ENCODE data around the gene CFHR4. TPM values are rescaled to one million over a fixed set of nuclear protein-coding genes. Genes with fewer than 3 reads are reported as not detected.

The CFHR4 gene
- total and polyA plus RNA-seq, 10 donors = 0.32 to 0.40 TPM; not detected in 8

DNA sequence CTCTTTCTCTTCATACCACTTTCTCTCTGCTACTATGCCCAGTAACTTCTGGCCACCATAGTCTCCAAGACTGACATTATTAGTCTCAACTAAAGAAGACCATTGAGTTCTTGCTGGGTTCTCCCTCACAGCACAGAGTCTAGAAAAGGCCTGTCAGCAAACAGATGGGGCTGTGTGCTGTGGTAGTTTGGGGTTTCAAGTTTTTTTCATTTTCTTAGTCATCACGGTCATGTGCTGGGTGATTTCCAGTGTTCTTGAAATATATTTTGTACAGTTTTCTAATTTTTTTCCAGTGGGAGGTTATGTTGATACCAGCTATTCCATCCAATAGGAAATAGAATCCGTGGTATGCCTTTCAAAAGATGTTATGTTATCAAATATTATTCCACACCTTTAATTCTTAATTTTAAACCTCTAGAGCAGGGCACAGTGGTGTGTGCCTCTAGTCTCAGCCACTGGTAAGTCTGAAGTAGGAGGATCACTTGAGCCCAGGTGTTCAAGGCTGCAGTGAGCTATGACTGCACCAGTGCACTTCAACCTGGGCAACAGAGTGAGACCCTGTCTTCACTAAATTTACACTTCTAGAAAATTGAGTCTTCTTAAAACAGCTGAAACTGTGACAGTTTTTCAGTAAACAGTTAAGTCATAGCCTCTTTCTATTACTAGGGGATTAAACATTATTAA, 64.0 kb downstream of the CFHR4 start:
- intact Hi-C loops (cut with DNase I; ENCODE audit: low total_unique reads) = no loop called here
- TF ChIP-seq POLR2AphosphoS5 (IDR thresholded peaks at IDR 0.05) (no peak), POLR2A (IDR thresholded peaks at IDR 0.05) (no peak)
- TF ChIP-seq, protein P1, sequence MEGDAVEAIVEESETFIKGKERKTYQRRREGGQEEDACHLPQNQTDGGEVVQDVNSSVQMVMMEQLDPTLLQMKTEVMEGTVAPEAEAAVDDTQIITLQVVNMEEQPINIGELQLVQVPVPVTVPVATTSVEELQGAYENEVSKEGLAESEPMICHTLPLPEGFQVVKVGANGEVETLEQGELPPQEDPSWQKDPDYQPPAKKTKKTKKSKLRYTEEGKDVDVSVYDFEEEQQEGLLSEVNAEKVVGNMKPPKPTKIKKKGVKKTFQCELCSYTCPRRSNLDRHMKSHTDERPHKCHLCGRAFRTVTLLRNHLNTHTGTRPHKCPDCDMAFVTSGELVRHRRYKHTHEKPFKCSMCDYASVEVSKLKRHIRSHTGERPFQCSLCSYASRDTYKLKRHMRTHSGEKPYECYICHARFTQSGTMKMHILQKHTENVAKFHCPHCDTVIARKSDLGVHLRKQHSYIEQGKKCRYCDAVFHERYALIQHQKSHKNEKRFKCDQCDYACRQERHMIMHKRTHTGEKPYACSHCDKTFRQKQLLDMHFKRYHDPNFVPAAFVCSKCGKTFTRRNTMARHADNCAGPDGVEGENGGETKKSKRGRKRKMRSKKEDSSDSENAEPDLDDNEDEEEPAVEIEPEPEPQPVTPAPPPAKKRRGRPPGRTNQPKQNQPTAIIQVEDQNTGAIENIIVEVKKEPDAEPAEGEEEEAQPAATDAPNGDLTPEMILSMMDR (IDR thresholded peaks at IDR 0.05 in 8 of 11, conservative IDR thresholded peaks at IDR 0.05 in 3 of 11) = no peak
- Histone ChIP-seq H3K36me3 (no peaks in the 10 kb centered on the region), H3K27me3 (replicated peaks in 1 of 7) (no peaks in the 10 kb centered on the region), H3K4me1 (no peaks in the 10 kb centered on the region), H3K27ac (no peak overlapping the region), H3K4me3 (no peak overlapping the region), H3K9me3 (peaks cover 0 to 10% (median 0%) of the 10 kb centered on the region in 8 donors)
- no peak for DNase-seq
- 70 to 73% (median 71%) methylated on average over 2 of the region's 2 CpGs for WGBS, 5 donors

DNA sequence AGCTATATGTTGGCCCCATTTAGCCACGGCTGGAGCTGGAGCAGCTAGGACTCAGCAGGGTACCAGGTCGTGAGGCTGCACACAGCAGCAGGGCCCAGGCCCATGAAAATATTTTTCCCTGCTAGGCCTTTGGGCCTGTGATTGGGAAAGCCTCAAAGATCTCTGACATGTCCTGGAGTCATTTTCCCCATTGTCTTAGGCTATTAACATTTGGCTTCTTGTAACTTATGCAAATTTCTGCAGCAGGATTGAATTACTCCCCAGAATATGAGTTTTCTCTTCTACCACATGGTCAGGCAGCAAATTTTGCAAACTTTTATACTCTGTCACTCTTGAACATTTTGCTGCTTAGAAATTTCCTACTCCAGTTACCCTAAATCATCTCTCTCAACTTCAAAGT, 66.9 kb downstream of the CFHR4 start:
- peaks cover 0 to 10% (median 0%) of the 10 kb centered on the region in 8 donors for H3K9me3 ChIP-seq
- TF ChIP-seq, protein P1 (IDR thresholded peaks at IDR 0.05 in 8 of 11, conservative IDR thresholded peaks at IDR 0.05 in 3 of 11) = no peak
- TF ChIP-seq POLR2AphosphoS5 (IDR thresholded peaks at IDR 0.05) (no peak), POLR2A (IDR thresholded peaks at IDR 0.05) (no peak)
- WGBS, 5 donors = 56 to 86% (median 77%) methylated on average over 2 of the region's 2 CpGs
- H3K36me3 ChIP-seq = no peaks in the 10 kb centered on the region
- DNase-seq = no peak
- no peak overlapping the region for H3K27ac ChIP-seq
- H3K27me3 ChIP-seq (replicated peaks in 1 of 7) = no peaks in the 10 kb centered on the region
- H3K4me3 ChIP-seq = no peak overlapping the region
- no peaks in the 10 kb centered on the region for H3K4me1 ChIP-seq
- intact Hi-C loops (cut with DNase I; ENCODE audit: low total_unique reads) = no loop called here

DNA sequence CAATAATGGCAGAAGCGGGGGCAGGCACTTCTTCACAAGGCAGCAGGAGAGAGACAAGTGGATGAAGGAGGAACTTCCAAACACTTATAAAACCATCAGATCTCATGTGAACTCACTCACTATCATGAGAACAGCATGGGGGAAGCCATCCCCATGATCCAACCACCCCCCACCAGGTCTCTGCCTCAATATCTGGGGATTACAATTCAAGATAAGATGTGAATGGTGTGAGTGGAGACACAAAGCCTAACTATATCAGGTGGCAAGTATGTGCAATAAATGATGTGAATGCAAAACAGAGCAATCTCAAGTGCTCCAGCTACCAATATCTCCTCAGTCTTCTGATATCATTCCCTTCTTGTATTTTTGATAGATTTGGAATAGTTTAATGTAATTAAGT, 68.1 kb downstream of the CFHR4 start:
- Histone ChIP-seq H3K9me3 (peaks cover 0 to 10% (median 0%) of the 10 kb centered on the region in 8 donors), H3K36me3 (no peaks in the 10 kb centered on the region), H3K4me3 (no peak overlapping the region), H3K4me1 (no peaks in the 10 kb centered on the region), H3K27me3 (replicated peaks in 1 of 7) (no peaks in the 10 kb centered on the region), H3K27ac (no peak overlapping the region)
- no peak for DNase-seq
- intact Hi-C loops (cut with DNase I; ENCODE audit: low total_unique reads) = no loop called here
- 83 to 96% (median 94%) methylated on average over 1 of the region's 1 CpG for WGBS, 5 donors
- TF ChIP-seq POLR2A (IDR thresholded peaks at IDR 0.05) (no peak), POLR2AphosphoS5 (IDR thresholded peaks at IDR 0.05) (no peak)
- TF ChIP-seq, protein P1 (IDR thresholded peaks at IDR 0.05 in 8 of 11, conservative IDR thresholded peaks at IDR 0.05 in 3 of 11) = no peak

DNA sequence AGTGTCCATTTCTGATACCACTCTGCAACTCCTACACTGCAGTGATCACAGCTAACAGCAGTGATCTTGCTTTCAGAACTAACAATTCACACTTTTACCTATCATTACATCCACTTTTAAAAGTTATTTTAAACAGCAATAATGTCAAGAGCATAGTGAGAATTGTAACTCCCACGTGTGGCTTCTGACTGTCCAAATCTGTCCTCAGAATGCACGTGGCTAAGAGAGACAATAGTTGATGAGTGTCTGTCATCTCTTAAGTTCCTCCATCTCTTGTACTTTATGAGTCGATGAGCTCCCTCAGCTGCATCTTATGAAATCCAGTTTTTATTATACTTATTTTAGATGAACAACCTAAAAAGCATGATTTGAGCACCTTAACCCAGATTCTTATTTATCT, 73.0 kb downstream of the CFHR4 start:
- 49 to 73% (median 58%) methylated on average over 3 of the region's 3 CpGs for WGBS, 5 donors
- Histone ChIP-seq H3K9me3 (peaks cover 0 to 3% (median 0%) of the 10 kb centered on the region in 8 donors), H3K27me3 (replicated peaks in 1 of 7) (no peaks in the 10 kb centered on the region), H3K27ac (no peak overlapping the region), H3K36me3 (no peaks in the 10 kb centered on the region), H3K4me3 (no peak overlapping the region), H3K4me1 (no peaks in the 10 kb centered on the region)
- no peak for TF ChIP-seq POLR2A (IDR thresholded peaks at IDR 0.05)
- no peak for TF ChIP-seq POLR2AphosphoS5 (IDR thresholded peaks at IDR 0.05)
- TF ChIP-seq, protein P1 (IDR thresholded peaks at IDR 0.05 in 8 of 11, conservative IDR thresholded peaks at IDR 0.05 in 3 of 11) = no peak
- intact Hi-C loops (cut with DNase I; ENCODE audit: low total_unique reads) = no loop called here
- no peak for DNase-seq

Other genes with a start within 250 kb of the CFHR4 start
- 10 to 100 TPM; 10.8 to 42.7 (median 18.0) TPM for gene CFH, start 236.0 kb upstream of the CFHR4 start, total RNA-seq
- 1 to 10 TPM; 7.2 to 7.5 (median 7.3) TPM for gene CFH, start 236.0 kb upstream of the CFHR4 start, polyA plus RNA-seq
- under 1 TPM in 4 of 7 donors, not detected in 3; 0.35 to 0.77 (median 0.64) TPM for gene CFHR3, start 113.2 kb upstream of the CFHR4 start, total RNA-seq
- under 1 TPM; 0.08 to 0.80 (median 0.67) TPM for gene CFHR3, start 113.2 kb upstream of the CFHR4 start, polyA plus RNA-seq
- gene CFHR1, start 68.3 kb upstream of the CFHR4 start, total RNA-seq = 1 to 10 TPM in 6 of 7 donors, under 1 TPM in 1; 0.59 to 8.8 (median 4.1) TPM
- 10 to 100 TPM in 2 of 3 donors, 1 to 10 TPM in 1; 6.3 to 24.6 (median 16.5) TPM for gene CFHR1, start 68.3 kb upstream of the CFHR4 start, polyA plus RNA-seq
- gene CFHR2, start 55.7 kb downstream of the CFHR4 start, total RNA-seq = not detected
- gene CFHR2, start 55.7 kb downstream of the CFHR4 start, polyA plus RNA-seq = not detected
- gene CFHR5, start 89.5 kb downstream of the CFHR4 start, total RNA-seq = not detected
- gene CFHR5, start 89.5 kb downstream of the CFHR4 start, polyA plus RNA-seq = not detected
- gene F13B, start 179.2 kb downstream of the CFHR4 start, total RNA-seq = not detected
- not detected for gene F13B, start 179.2 kb downstream of the CFHR4 start, polyA plus RNA-seq

Data from spleen (tissue), 11 donors.